Smooth muscle cell (in vitro differentiated cells): ENCODE data around the gene PDZD7. TPM values are rescaled to one million over a fixed set of nuclear protein-coding genes. Genes with fewer than 3 reads are reported as not detected.
A peak's percentile ranks its signal among the peaks of the same experiment; 100 is the strongest.

ENCODE experiments used
- DNase-seq: peaks from one replicate; lab custom pipeline; 2025; ENCODE audit not compliant: unreplicated experiment; lab: John Stamatoyannopoulos, UW
- H2AFZ ChIP-seq: fragments of 200-600 bp; sonication (generic); 2 replicates; pipeline ENCODE4 v1.6.0; 2016; ENCODE audit warnings: antibody characterized with exemption, low read depth, mild to moderate bottlenecking
- H3F3A ChIP-seq: fragments of 200-600 bp; sonication (generic); 2 replicates; pipeline ENCODE4 v1.6.0; 2017; ENCODE audit warnings: antibody characterized with exemption, low read depth
- H3K27ac ChIP-seq: fragments of 200-600 bp; sonication (generic); 2 replicates; pipeline ENCODE4 v1.5.1; 2016; ENCODE audit warnings: low read depth, mild to moderate bottlenecking
- H3K27me3 ChIP-seq: fragments of 200-600 bp; sonication (generic); 2 replicates; pipeline ENCODE4 v1.6.1; 2016; ENCODE audit warnings: low read depth, mild to moderate bottlenecking
- H3K36me3 ChIP-seq: fragments of 200-600 bp; sonication (generic); 2 replicates; pipeline ENCODE4 v1.5.1; 2016; ENCODE audit warnings: low read depth
- H3K4me1 ChIP-seq: fragments of 200-600 bp; sonication (generic); 2 replicates; pipeline ENCODE4 v1.5.1; 2016; ENCODE audit warnings: low read depth
- H3K4me2 ChIP-seq: fragments of 200-600 bp; sonication (generic); 2 replicates; pipeline ENCODE4 v1.6.0; 2016; ENCODE audit warnings: mild to moderate bottlenecking
- H3K4me3 ChIP-seq: fragments of 200-600 bp; sonication (generic); 2 replicates; pipeline ENCODE4 v1.5.1; 2016; ENCODE audit warnings: mild to moderate bottlenecking
- H3K79me2 ChIP-seq: fragments of 200-600 bp; sonication (generic); 2 replicates; pipeline ENCODE4 v1.6.0; 2016; ENCODE audit warnings: low read depth, mild to moderate bottlenecking
- H3K9ac ChIP-seq: fragments of 200-600 bp; sonication (generic); 2 replicates; pipeline ENCODE4 v1.6.0; 2016; ENCODE audit warnings: low read depth
- H3K9me3 ChIP-seq: fragments of 200-600 bp; sonication (generic); replicated peaks from 2 replicates; pipeline ENCODE4 v1.5.1; 2016; ENCODE audit warnings: low read depth
- H4K20me1 ChIP-seq: fragments of 200-600 bp; sonication (generic); 2 replicates; pipeline ENCODE4 v1.6.0; 2016; ENCODE audit warnings: low read depth
- CTCF ChIP-seq: fragments of 200-600 bp; sonication (generic); IDR thresholded peaks from 2 replicates; pipeline ENCODE4 v1.5.1; 2017; ENCODE audit warnings: borderline replicate concordance, mild to moderate bottlenecking, antibody characterized with exemption; ENCODE audit not compliant: insufficient read depth, poor library complexity, severe bottlenecking
- WGBS: methylation state at CpG from one replicate; pipeline ENCODE4 v1.1.7; 2016; ENCODE audit warnings: low lambda C conversion rate; 5-methylcytosine and 5-hydroxymethylcytosine counted together
- polyA plus RNA-seq: library from polyadenylated mRNA; unstranded; fragments of >200 nt; fragmentation: Nextera tagmentation; extraction: Ambion mirVana; gene quantifications from 2 replicates; pipeline ENCODE4 v1.2.1, GENCODE V29; 2016
- total RNA-seq: library from RNA; depleted of rRNA; stranded (reverse); fragments of >200 nt; gene quantifications from 2 replicates; pipeline ENCODE4 v1.2.3, GENCODE V29; 2014

PDZD7 gene
- total and polyA plus RNA-seq, 2 experiments from 2014 or later: 0.93 to 2.0 TPM

GRCh38 chr10:101060036-101060950 lies 29.4 kb upstream of the PDZD7 start:
- peak; percentile 45 for DNase-seq
- peak overlapping the region; percentile 88 for H3K27ac ChIP-seq
- no peaks in the 10 kb centered on the region for H3K79me2 ChIP-seq
- no peaks in the 10 kb centered on the region for H3K27me3 ChIP-seq
- H3K36me3 ChIP-seq: no peaks in the 10 kb centered on the region
- TF ChIP-seq CTCF: peak; percentile 91
- peaks cover 12% of the 10 kb centered on the region for H3F3A ChIP-seq
- no peaks in the 10 kb centered on the region for H4K20me1 ChIP-seq
- peaks cover 29% of the 10 kb centered on the region for H3K4me1 ChIP-seq
- H3K4me2 ChIP-seq: peak overlapping the region; percentile 91
- H3K9me3 ChIP-seq: no peaks in the 10 kb centered on the region
- H2AFZ ChIP-seq: peak overlapping the region; percentile 90
- WGBS: 1% methylated on average over 37 of the region's 37 CpGs
- H3K9ac ChIP-seq: peak overlapping the region; percentile 92
- H3K4me3 ChIP-seq: peak overlapping the region; percentile 76

- no peaks in the 10 kb centered on the region for H4K20me1 ChIP-seq
- H3K79me2 ChIP-seq: no peaks in the 10 kb centered on the region
- no peaks in the 10 kb centered on the region for H3K27me3 ChIP-seq
- no peaks in the 10 kb centered on the region for H3K9me3 ChIP-seq
- H2AFZ ChIP-seq: no peak overlapping the region
- no peak overlapping the region for H3K4me3 ChIP-seq
- no peak overlapping the region for H3K27ac ChIP-seq
- H3F3A ChIP-seq: peaks cover 2% of the 10 kb centered on the region
- no peak for DNase-seq
- WGBS: 93% methylated on average over 4 of the region's 4 CpGs
- no peaks in the 10 kb centered on the region for H3K36me3 ChIP-seq
- H3K9ac ChIP-seq: no peak overlapping the region
- no peak for TF ChIP-seq CTCF
- H3K4me1 ChIP-seq: peaks cover 7% of the 10 kb centered on the region
- no peak overlapping the region for H3K4me2 ChIP-seq
These were observed 25.6 kb upstream of the PDZD7 start for GRCh38 chr10:101056365-101057151.

- Histone ChIP-seq H3K9ac (no peak overlapping the region), H3K27ac (no peak overlapping the region), H3K79me2 (no peaks in the 10 kb centered on the region), H3K4me3 (no peak overlapping the region), H3K4me2 (no peak overlapping the region), H3F3A (no peaks in the 10 kb centered on the region), H3K9me3 (no peaks in the 10 kb centered on the region), H4K20me1 (no peaks in the 10 kb centered on the region), H3K4me1 (peaks cover 8% of the 10 kb centered on the region), H3K27me3 (peaks cover 8% of the 10 kb centered on the region), H2AFZ (no peak overlapping the region), H3K36me3 (no peaks in the 10 kb centered on the region)
- DNase-seq: no peak
- no peak for TF ChIP-seq CTCF
- 96% methylated on average over 4 of the region's 4 CpGs for WGBS
These were observed 24.5 kb upstream of the PDZD7 start for GRCh38 chr10:101055411-101055810.
